SU-DHL-6 (cell line): ENCODE data around the gene KYNU.

Experiments used
- H2AFZ ChIP-seq: fragments of 200-600 bp; sonication (generic); 2 replicates; pipeline ENCODE4 v1.6.1; 2014; ENCODE audit warnings: low read depth, mild to moderate bottlenecking, moderate library complexity, mixed read lengths, antibody characterized with exemption, low read length; ENCODE audit not compliant: severe bottlenecking
- H3F3A ChIP-seq: fragments of 200-600 bp; shearing (Covaris generic); 2 replicates; pipeline ENCODE4 v1.6.0; 2016; ENCODE audit warnings: antibody characterized with exemption, mild to moderate bottlenecking; ENCODE audit not compliant: insufficient read depth
- H3K27ac ChIP-seq: fragments of 200-600 bp; sonication (generic); 2 replicates; pipeline ENCODE4 v1.5.1; 2016; ENCODE audit warnings: low read depth, mild to moderate bottlenecking, low read length, moderate library complexity, mixed read lengths
- H3K27me3 ChIP-seq: fragments of 200-600 bp; sonication (generic), shearing (Covaris generic); 2 replicates; pipeline ENCODE4 v1.6.0; 2014; ENCODE audit warnings: mild to moderate bottlenecking, low read length
- H3K36me3 ChIP-seq: fragments of 200-600 bp; sonication (generic); 2 replicates; pipeline ENCODE4 v1.6.1; 2014; ENCODE audit warnings: mild to moderate bottlenecking, low read length, mixed read lengths
- H3K4me2 ChIP-seq: fragments of 300-600, 200-600 bp; shearing (Covaris generic), sonication (generic); 2 replicates; pipeline ENCODE4 v1.6.0; 2014; ENCODE audit warnings: low read length, low read depth, mild to moderate bottlenecking; ENCODE audit not compliant: poor library complexity, severe bottlenecking
- H3K4me3 ChIP-seq: fragments of 200-600 bp; sonication (generic); 2 replicates; pipeline ENCODE4 v1.5.1; 2014; ENCODE audit warnings: antibody characterized with exemption, low read length, mild to moderate bottlenecking, mixed read lengths; ENCODE audit not compliant: insufficient read depth, poor library complexity, severe bottlenecking
- H3K79me2 ChIP-seq: fragments of 200-600 bp; sonication (generic); 2 replicates; pipeline ENCODE4 v1.6.1; 2014; ENCODE audit warnings: mild to moderate bottlenecking, low read length, moderate library complexity; ENCODE audit not compliant: insufficient read depth
- H3K9ac ChIP-seq: fragments of 200-600 bp; sonication (generic); 2 replicates; pipeline ENCODE4 v1.7.0; 2014; ENCODE audit warnings: mild to moderate bottlenecking, low read length
- H3K9me2 ChIP-seq: fragments of 200-600 bp; sonication (generic); replicated peaks from 2 replicates; pipeline ENCODE4 v1.6.1; 2014; ENCODE audit warnings: low read length; ENCODE audit not compliant: insufficient read depth
- H3K9me3 ChIP-seq: fragments of 200-600 bp; sonication (generic); 2 replicates; pipeline ENCODE4 v1.6.1; 2014; ENCODE audit warnings: low read length, mixed read lengths; ENCODE audit not compliant: insufficient read depth
- H4K20me1 ChIP-seq: fragments of 200-600 bp; sonication (generic); 2 replicates; pipeline ENCODE4 v1.6.1; 2014; ENCODE audit warnings: low read depth, mild to moderate bottlenecking, antibody characterized with exemption, low read length, moderate library complexity, mixed read lengths
- EZH2phosphoT487 ChIP-seq: fragments of 200-600 bp; sonication (generic), shearing (Covaris generic); conservative IDR thresholded peaks from 2 replicates; pipeline ENCODE4 v1.6.1; 2018; ENCODE audit warnings: mild to moderate bottlenecking, antibody characterized with exemption, low read length, moderate library complexity, mixed read lengths
- TF ChIP-seq, protein P1 (sequence below): fragments of 200-600 bp; sonication (generic); IDR thresholded peaks from one replicate; pipeline ENCODE4 v1.5.1; 2017; ENCODE audit warnings: antibody characterized with exemption, mild to moderate bottlenecking, low read length, moderate library complexity; ENCODE audit not compliant: insufficient read depth, poor library complexity, severe bottlenecking

Gene KYNU

DNA sequence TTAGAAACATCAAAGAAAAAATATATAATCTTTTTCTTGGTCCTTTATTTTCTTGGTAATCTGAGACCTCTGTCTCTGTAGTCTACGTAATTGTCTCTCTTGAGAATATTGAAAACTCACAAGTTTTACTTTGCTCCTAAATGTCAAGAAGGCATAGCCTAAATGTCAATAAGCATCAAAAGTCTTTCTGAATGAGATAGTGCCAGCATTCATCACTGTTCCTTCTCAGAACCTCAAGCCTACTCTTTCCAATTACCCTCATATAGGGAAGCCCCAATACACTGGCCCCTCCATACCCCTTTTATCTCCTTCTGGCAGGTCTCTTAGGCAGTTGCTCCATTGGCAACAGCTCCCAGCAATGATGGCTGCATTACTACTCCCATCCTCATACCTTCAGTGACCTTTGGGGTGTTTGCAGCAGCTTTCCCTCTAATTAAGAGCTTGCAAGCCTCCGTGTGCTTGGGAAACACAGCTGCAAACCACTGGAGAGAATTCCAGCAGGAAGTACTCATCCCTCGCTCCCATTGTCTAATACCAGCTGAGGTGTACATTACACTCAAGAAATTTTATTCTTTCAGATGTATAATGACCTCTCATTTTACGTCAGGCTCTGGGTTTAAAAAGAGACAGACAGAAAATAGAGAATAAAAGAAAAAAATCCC, 95.8 kb downstream of the KYNU start:
- Histone ChIP-seq H3F3A (no peaks in the 10 kb centered on the region; the same call in 1 of the 2 replicates), H3K4me3 (no peak overlapping the region), H3K79me2 (no peaks in the 10 kb centered on the region), H3K9me2 (no peaks in the 10 kb centered on the region), H3K4me2 (no peak overlapping the region), H4K20me1 (no peaks in the 10 kb centered on the region), H3K27ac (no peak overlapping the region), H3K9ac (no peak overlapping the region), H3K9me3 (no peaks in the 10 kb centered on the region), H3K27me3 (no peaks in the 10 kb centered on the region), H3K36me3 (no peaks in the 10 kb centered on the region), H2AFZ (no peak overlapping the region)
- TF ChIP-seq, protein P1, sequence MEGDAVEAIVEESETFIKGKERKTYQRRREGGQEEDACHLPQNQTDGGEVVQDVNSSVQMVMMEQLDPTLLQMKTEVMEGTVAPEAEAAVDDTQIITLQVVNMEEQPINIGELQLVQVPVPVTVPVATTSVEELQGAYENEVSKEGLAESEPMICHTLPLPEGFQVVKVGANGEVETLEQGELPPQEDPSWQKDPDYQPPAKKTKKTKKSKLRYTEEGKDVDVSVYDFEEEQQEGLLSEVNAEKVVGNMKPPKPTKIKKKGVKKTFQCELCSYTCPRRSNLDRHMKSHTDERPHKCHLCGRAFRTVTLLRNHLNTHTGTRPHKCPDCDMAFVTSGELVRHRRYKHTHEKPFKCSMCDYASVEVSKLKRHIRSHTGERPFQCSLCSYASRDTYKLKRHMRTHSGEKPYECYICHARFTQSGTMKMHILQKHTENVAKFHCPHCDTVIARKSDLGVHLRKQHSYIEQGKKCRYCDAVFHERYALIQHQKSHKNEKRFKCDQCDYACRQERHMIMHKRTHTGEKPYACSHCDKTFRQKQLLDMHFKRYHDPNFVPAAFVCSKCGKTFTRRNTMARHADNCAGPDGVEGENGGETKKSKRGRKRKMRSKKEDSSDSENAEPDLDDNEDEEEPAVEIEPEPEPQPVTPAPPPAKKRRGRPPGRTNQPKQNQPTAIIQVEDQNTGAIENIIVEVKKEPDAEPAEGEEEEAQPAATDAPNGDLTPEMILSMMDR: no peak

DNA sequence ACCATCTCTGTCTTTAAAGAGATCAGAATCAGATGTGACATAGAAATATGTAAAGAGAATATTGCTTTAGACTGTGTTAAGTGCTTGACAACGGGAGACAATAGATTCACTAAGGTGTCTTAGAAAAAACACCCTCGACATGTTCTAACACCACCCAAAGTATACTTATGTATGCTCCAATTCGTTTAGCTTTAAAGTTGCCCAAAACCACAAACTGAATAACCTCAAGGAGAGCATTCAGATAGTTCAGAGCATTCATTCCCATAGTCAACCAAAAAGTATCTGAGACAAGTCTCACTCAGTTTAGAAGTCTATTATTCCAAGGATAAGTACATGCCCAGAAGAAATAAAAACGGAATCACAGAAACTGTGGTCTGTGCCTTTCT, 96.4 kb downstream of the KYNU start:
- Histone ChIP-seq H3K4me2 (no peak overlapping the region), H3K27ac (no peak overlapping the region)

DNA sequence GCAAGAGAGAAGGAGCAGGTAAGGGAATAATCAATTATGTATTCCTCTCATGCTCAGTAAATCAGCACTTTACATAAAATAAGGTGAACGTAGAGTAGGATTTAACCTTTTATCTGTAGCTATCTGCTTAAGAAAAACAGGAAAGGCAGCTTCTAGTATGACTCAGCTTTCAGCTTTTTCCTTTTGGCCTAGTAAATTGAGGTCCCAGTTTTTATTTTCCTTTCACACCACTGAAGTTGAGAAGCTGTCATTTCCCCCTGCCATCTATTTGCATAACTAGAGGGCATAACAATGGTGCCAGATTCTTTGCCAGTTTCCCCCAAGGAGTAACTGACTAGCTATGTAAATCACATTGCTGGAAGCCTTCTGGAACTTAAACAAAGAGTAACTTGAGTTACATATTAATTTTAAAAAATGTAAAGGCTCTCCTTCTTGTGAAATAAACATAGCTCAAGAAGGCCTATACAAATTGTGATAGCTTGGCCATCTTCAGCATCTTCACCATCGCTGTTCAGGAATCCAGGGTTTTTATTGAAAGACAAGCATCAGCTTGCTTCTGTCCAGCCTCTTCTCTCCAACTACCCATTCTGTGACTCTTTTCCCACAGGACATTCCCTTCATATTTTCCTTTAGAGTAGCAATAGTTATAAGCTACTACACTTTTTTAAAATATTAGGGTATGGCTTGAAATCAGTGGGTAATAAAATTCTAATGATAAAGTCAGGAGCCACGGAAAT, 97.0 kb downstream of the KYNU start:
- no peaks in the 10 kb centered on the region for H3K27me3 ChIP-seq
- no peaks in the 10 kb centered on the region for H3K9me2 ChIP-seq
- no peaks in the 10 kb centered on the region for H3K9me3 ChIP-seq
- H3K36me3 ChIP-seq: no peaks in the 10 kb centered on the region
- no peak overlapping the region for H2AFZ ChIP-seq
- H3K4me3 ChIP-seq: no peak overlapping the region
- H3K9ac ChIP-seq: no peak overlapping the region
- peaks cover 3% of the 10 kb centered on the region; the same call in 1 of the 2 replicates for H3F3A ChIP-seq
- no peaks in the 10 kb centered on the region for H4K20me1 ChIP-seq
- H3K79me2 ChIP-seq: no peaks in the 10 kb centered on the region
- H3K27ac ChIP-seq: no peak overlapping the region
- no peak for TF ChIP-seq EZH2phosphoT487
- TF ChIP-seq, protein P1: no peak
- no peak overlapping the region for H3K4me2 ChIP-seq

More for the DNA sequence above, 96.4 kb downstream of the KYNU start:
- Histone ChIP-seq H3K9ac (no peak overlapping the region), H2AFZ (no peak overlapping the region), H3K4me3 (no peak overlapping the region), H4K20me1 (no peaks in the 10 kb centered on the region), H3K36me3 (no peaks in the 10 kb centered on the region), H3K9me2 (no peaks in the 10 kb centered on the region), H3F3A (no peaks in the 10 kb centered on the region; the same call in 1 of the 2 replicates), H3K9me3 (no peaks in the 10 kb centered on the region), H3K27me3 (no peaks in the 10 kb centered on the region), H3K79me2 (no peaks in the 10 kb centered on the region)
- TF ChIP-seq, protein P1: no peak
- TF ChIP-seq EZH2phosphoT487: no peak
